H9 (cell line): ENCODE data around the gene GALNT9. TPM values are rescaled to one million over a fixed set of nuclear protein-coding genes. Genes with fewer than 3 reads are reported as not detected.

Source experiments
- DNase-seq: peaks from one replicate; pipeline ENCODE4 v3.0.0-alpha.2; 2017
- H2AFZ ChIP-seq: one replicate; pipeline ENCODE4 v1.6.1; 2013; ENCODE audit warnings: mild to moderate bottlenecking, low read length, control low read depth, moderate library complexity
- H2AK5ac ChIP-seq: 2 replicates; pipeline ENCODE4 v1.6.1; 2013; ENCODE audit warnings: low read length, control low read depth, mixed read lengths; ENCODE audit not compliant: insufficient read length
- H2BK120ac ChIP-seq: one replicate; pipeline ENCODE4 v1.6.1; 2013; ENCODE audit warnings: low read depth, mild to moderate bottlenecking, low read length, control low read depth, inconsistent platforms; ENCODE audit not compliant: poor library complexity, severe bottlenecking
- H2BK12ac ChIP-seq: 2 replicates; pipeline ENCODE4 v1.6.1; 2013; ENCODE audit warnings: low read length, control low read depth, mixed read lengths, low read depth; ENCODE audit not compliant: insufficient read length
- H2BK15ac ChIP-seq: 2 replicates; pipeline ENCODE4 v1.6.1; 2013; ENCODE audit warnings: low read depth, low read length, control low read depth
- H2BK20ac ChIP-seq: one replicate; pipeline ENCODE4 v1.6.1; 2013; ENCODE audit warnings: low read depth, mild to moderate bottlenecking, low read length, control low read depth, inconsistent platforms; ENCODE audit not compliant: poor library complexity, severe bottlenecking
- H2BK5ac ChIP-seq: 2 replicates; pipeline ENCODE4 v1.6.1; 2013; ENCODE audit warnings: low read length, control low read depth, mixed read lengths; ENCODE audit not compliant: insufficient read length
- H3K14ac ChIP-seq: 2 replicates; pipeline ENCODE4 v1.6.1; 2013; ENCODE audit warnings: low read length, control low read depth; ENCODE audit not compliant: insufficient read depth
- H3K18ac ChIP-seq: 2 replicates; pipeline ENCODE4 v1.6.1; 2013; ENCODE audit warnings: low read depth, mild to moderate bottlenecking, mixed read lengths, low read length, control low read depth; ENCODE audit not compliant: insufficient read length
- H3K23ac ChIP-seq: 2 replicates; pipeline ENCODE4 v1.6.1; 2013; ENCODE audit warnings: low read length, control low read depth, mixed read lengths, low read depth; ENCODE audit not compliant: insufficient read length
- H3K23me2 ChIP-seq: 2 replicates; pipeline ENCODE4 v1.6.1; 2013; ENCODE audit warnings: low read depth, mild to moderate bottlenecking, mixed read lengths, low read length, control low read depth; ENCODE audit not compliant: insufficient read length, poor library complexity, severe bottlenecking
- H3K27ac ChIP-seq: 2 replicates; pipeline ENCODE4 v1.5.1; 2013; ENCODE audit warnings: low read length, control low read depth, mixed read lengths, low read depth; ENCODE audit not compliant: insufficient read length
- H3K27me3 ChIP-seq: 2 replicates; pipeline ENCODE4 v1.6.1; 2013; ENCODE audit warnings: low read length, control low read depth, inconsistent platforms; ENCODE audit not compliant: insufficient read depth
- H3K4ac ChIP-seq: 2 replicates; pipeline ENCODE4 v1.6.1; 2013; ENCODE audit warnings: low read depth, mild to moderate bottlenecking, control low read depth, inconsistent platforms, low read length, moderate library complexity
- H3K4me1 ChIP-seq: 2 replicates; pipeline ENCODE4 v1.6.1; 2013; ENCODE audit warnings: low read length, control low read depth, inconsistent platforms; ENCODE audit not compliant: insufficient read depth
- H3K4me2 ChIP-seq: 2 replicates; pipeline ENCODE4 v1.6.1; 2013; ENCODE audit warnings: low read length, control low read depth, mixed read lengths; ENCODE audit not compliant: insufficient read length, insufficient read depth
- H3K56ac ChIP-seq: 2 replicates; pipeline ENCODE4 v1.6.1; 2013; ENCODE audit warnings: low read depth, mild to moderate bottlenecking, mixed read lengths, low read length, control low read depth; ENCODE audit not compliant: insufficient read length
- H3K79me1 ChIP-seq: 2 replicates; pipeline ENCODE4 v1.6.1; 2013; ENCODE audit warnings: low read depth, mild to moderate bottlenecking, moderate library complexity, low read length, control low read depth, inconsistent platforms; ENCODE audit not compliant: insufficient read depth, poor library complexity, severe bottlenecking
- H3K79me2 ChIP-seq: 2 replicates; pipeline ENCODE4 v1.6.1; 2013; ENCODE audit warnings: low read length, control low read depth, inconsistent platforms; ENCODE audit not compliant: insufficient read depth
- H3K9ac ChIP-seq: 2 replicates; pipeline ENCODE4 v1.6.1; 2013; ENCODE audit warnings: low read length, control low read depth, mixed read lengths; ENCODE audit not compliant: insufficient read length; ENCODE audit errors: extremely low read depth
- H3K9me3 ChIP-seq: one replicate; pipeline ENCODE4 v1.6.1; 2013; ENCODE audit warnings: low read depth, low read length, inconsistent platforms; ENCODE audit not compliant: control insufficient read depth
- H3T11ph ChIP-seq: one replicate; pipeline ENCODE4 v1.6.1; 2013; ENCODE audit warnings: mild to moderate bottlenecking, low read length, control low read depth, inconsistent platforms
- H4K20me1 ChIP-seq: one replicate; pipeline ENCODE4 v1.6.1; 2013; ENCODE audit not compliant: control insufficient read depth, insufficient read length, insufficient read depth
- H4K5ac ChIP-seq: 2 replicates; pipeline ENCODE4 v1.6.1; 2013; ENCODE audit warnings: low read depth, mild to moderate bottlenecking, mixed read lengths, low read length, control low read depth; ENCODE audit not compliant: insufficient read length
- H4K8ac ChIP-seq: replicated peaks from 2 replicates; pipeline ENCODE4 v1.6.1; 2013; ENCODE audit warnings: low read length, control low read depth, mixed read lengths, low read depth; ENCODE audit not compliant: insufficient read length
- H4K91ac ChIP-seq: 2 replicates; pipeline ENCODE4 v1.6.1; 2013; ENCODE audit warnings: low read depth, mild to moderate bottlenecking, moderate library complexity, mixed read lengths, low read length, control low read depth; ENCODE audit not compliant: insufficient read length
- H3K27ac Mint-ChIP-seq, 3 experiments: 2 replicates in 2 of 3; 3 replicates in 1 of 3; pipeline ENCODE4 v1.8.0; 2020 to 2021; ENCODE audit warnings: mixed read lengths in 3 of 3, mild to moderate bottlenecking in 1 of 3, moderate library complexity in 1 of 3
- H3K27me3 Mint-ChIP-seq: 2 replicates; pipeline ENCODE4 v1.8.0; 2021; ENCODE audit warnings: low read depth, mild to moderate bottlenecking, moderate library complexity, mixed read lengths
- H3K36me3 Mint-ChIP-seq, 3 experiments: 2 replicates in 2 of 3; 3 replicates in 1 of 3; pipeline ENCODE4 v1.8.0; 2020 to 2021; ENCODE audit warnings: low read depth in 3 of 3, mixed read lengths in 3 of 3; ENCODE audit not compliant: insufficient read depth in 1 of 3
- H3K4me1 Mint-ChIP-seq, 2 experiments: 2 replicates each; pipeline ENCODE4 v1.8.0; 2020; ENCODE audit warnings: mixed read lengths in 2 of 2
- H3K4me3 Mint-ChIP-seq, 2 experiments: 2 replicates in 1 of 2; 3 replicates in 1 of 2; pipeline ENCODE4 v1.8.0; 2020 to 2021; ENCODE audit warnings: mild to moderate bottlenecking in 2 of 2, mixed read lengths in 2 of 2, moderate library complexity in 1 of 2
- H3K9me3 Mint-ChIP-seq, 2 experiments: 2 replicates in 1 of 2; 3 replicates in 1 of 2; pipeline ENCODE4 v1.8.0; 2020; ENCODE audit warnings: mild to moderate bottlenecking in 2 of 2, mixed read lengths in 2 of 2, moderate library complexity in 1 of 2
- WGBS: extraction: QIAGEN DNeasy Blood & Tissue Kit; methylation state at CpG from one replicate; pipeline ENCODE4 v1.1.7; 2013; ENCODE audit warnings: missing lambda C conversion rate, low lambda C conversion rate, mixed read lengths; ENCODE audit not compliant: insufficient read length; ENCODE audit errors: extremely low coverage; 5-methylcytosine and 5-hydroxymethylcytosine counted together
- total RNA-seq: library from RNA; stranded (reverse); gene quantifications from 2 replicates; pipeline ENCODE4 v1.2.1, GENCODE V29; 2021
- TF ChIP-seq, protein P1 (sequence below): fragments of 200-600 bp; sonication (generic); conservative IDR thresholded peaks from 3 replicates; pipeline ENCODE4 v1.8.0; 2021; ENCODE audit warnings: antibody characterized with exemption, mild to moderate bottlenecking

Gene GALNT9
- total RNA-seq, 1 experiment from 2014 or later, result 0.35 TPM

DNA sequence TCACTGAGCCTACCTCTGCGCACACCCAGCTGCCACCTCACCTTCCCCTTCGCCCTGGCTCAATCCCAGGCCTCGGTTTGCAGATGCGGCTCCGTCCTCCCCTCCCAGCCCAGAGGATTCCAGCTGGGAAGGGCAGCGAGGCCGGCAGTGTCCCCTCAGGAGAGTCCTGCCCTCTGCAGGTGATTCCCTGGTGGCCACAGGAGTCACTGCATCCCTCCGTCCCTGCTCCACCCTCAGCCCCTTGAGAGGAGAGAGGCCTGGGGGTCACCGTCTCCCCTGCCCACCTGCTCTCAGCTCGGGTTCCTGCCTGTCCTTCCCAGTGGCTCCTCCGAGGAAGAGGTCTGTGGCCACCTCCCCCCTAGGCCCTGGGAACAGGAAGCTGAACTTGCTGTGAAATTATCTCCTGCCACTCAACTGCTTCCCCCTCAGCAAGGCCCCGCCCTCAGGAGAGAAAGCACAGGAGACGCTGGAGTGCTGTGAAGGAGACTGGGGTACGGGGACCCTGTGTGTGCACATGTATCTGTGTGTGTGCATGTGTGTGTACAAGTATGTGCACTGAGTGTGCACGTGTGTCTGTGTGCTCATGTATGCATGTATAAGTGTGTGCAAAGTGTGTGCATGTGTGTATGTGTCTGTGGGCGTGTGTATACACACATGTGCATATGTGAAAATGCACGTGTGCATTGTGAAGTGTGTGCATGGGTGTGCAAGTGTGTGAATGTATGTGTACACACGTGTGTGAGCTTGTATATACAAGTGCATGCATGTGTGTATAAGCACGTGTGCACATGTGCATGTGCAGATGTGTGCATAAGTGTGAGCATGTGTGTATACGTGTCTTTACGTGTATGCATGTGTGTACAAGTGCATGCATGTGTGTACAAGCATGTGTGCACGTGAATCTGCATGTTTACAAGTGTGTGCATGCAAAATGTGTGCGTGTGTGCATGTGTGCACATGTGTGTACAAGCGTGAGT, 13.2 kb upstream of the GALNT9 start:
- TF ChIP-seq, protein P1, sequence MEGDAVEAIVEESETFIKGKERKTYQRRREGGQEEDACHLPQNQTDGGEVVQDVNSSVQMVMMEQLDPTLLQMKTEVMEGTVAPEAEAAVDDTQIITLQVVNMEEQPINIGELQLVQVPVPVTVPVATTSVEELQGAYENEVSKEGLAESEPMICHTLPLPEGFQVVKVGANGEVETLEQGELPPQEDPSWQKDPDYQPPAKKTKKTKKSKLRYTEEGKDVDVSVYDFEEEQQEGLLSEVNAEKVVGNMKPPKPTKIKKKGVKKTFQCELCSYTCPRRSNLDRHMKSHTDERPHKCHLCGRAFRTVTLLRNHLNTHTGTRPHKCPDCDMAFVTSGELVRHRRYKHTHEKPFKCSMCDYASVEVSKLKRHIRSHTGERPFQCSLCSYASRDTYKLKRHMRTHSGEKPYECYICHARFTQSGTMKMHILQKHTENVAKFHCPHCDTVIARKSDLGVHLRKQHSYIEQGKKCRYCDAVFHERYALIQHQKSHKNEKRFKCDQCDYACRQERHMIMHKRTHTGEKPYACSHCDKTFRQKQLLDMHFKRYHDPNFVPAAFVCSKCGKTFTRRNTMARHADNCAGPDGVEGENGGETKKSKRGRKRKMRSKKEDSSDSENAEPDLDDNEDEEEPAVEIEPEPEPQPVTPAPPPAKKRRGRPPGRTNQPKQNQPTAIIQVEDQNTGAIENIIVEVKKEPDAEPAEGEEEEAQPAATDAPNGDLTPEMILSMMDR, result peak; percentile 68
- H2BK15ac ChIP-seq, result no peak overlapping the region
- no peak overlapping the region for H4K8ac ChIP-seq
- no peaks in the 10 kb centered on the region; the same call in 1 of the 2 replicates for H3K27me3 ChIP-seq
- Mint-ChIP-seq H3K36me3 (no peaks in the 10 kb centered on the region), H3K27ac (peak overlapping the region in 1 of 3 experiments; percentile 9; a peak in 1 of 7 replicates), H3K4me3 (no peak overlapping the region; a peak in 2 of 5 replicates), H3K4me1 (peaks cover 3 to 19% of the 10 kb centered on the region in 2 experiments), H3K27me3 (peaks cover 87% of the 10 kb centered on the region), H3K9me3 (peaks cover 0 to 4% of the 10 kb centered on the region in 2 experiments; a peak in 1 of 5 replicates)
- no peak overlapping the region for H2AFZ ChIP-seq
- H4K91ac ChIP-seq, result no peak overlapping the region
- H3K23me2 ChIP-seq, result peaks cover 1% of the 10 kb centered on the region
- H3K56ac ChIP-seq, result no peak overlapping the region
- no peak overlapping the region for H2BK120ac ChIP-seq
- H3K79me2 ChIP-seq, result no peaks in the 10 kb centered on the region
- H4K5ac ChIP-seq, result no peak overlapping the region
- no peak overlapping the region for H2AK5ac ChIP-seq
- H3K4me2 ChIP-seq, result no peak overlapping the region
- H3T11ph ChIP-seq, result no peak overlapping the region
- H3K18ac ChIP-seq, result no peak overlapping the region
- no peak overlapping the region for H3K27ac ChIP-seq
- no peak overlapping the region for H3K4ac ChIP-seq
- no peaks in the 10 kb centered on the region for H3K4me1 ChIP-seq
- no peaks in the 10 kb centered on the region for H3K9me3 ChIP-seq
- no peak overlapping the region for H3K9ac ChIP-seq
- H2BK20ac ChIP-seq, result no peak overlapping the region
- H3K23ac ChIP-seq, result no peak overlapping the region
- WGBS, result no CpG with 5 or more reads among the region's 24 CpGs
- peak; percentile 80 for DNase-seq
- H2BK12ac ChIP-seq, result no peak overlapping the region
- no peak overlapping the region for H2BK5ac ChIP-seq
- no peaks in the 10 kb centered on the region for H3K79me1 ChIP-seq
- H4K20me1 ChIP-seq, result no peaks in the 10 kb centered on the region
- H3K14ac ChIP-seq, result no peak overlapping the region
